ENCODE results near the gene ANKRD33B. TPM values are rescaled to one million over a fixed set of nuclear protein-coding genes. Genes with fewer than 3 reads are reported as not detected.

ANKRD33B gene
- total and polyA plus RNA-seq, 2 donors (not counting 1 experiment from before 2014, with no cell fraction given), result 7.7 to 7.8 TPM

DNA sequence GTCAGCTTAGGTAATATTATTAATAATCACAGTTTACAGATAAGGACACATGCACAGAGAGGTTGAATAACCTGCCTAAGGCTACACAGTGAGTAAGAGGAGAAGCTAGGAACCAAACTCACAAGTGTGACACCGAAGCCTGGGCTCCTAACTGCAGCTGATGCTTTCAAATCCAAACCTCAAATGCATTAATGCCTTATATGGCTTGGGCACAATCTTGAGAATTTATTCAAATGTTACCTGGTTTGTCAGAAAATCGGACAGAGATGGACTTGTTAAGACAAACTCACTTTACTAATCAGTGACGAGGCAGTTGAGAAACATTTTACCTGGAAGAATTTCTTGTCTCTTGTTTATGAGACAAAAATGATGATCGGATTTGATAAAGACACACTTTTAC is 142.5 kb downstream of the ANKRD33B start:
- Histone ChIP-seq H3K9ac (ENCODE audit: insufficient read depth, low read length) (no peak overlapping the region), H3K4me1 (ENCODE audit: control insufficient read depth, extremely low read depth, insufficient read depth, low read length) (peaks cover 29% of the 10 kb centered on the region), H3K36me3 (ENCODE audit: control insufficient read depth, insufficient read depth, low read length) (peaks cover 2% of the 10 kb centered on the region), H4K20me1 (ENCODE audit: control insufficient read depth, extremely low read depth, insufficient read depth, low read length) (no peaks in the 10 kb centered on the region), H3K9me3 (ENCODE audit: control insufficient read depth, insufficient read depth, low read depth, low read length) (no peaks in the 10 kb centered on the region), H3K79me2 (ENCODE audit: control insufficient read depth, insufficient read depth, low read length) (peaks cover 30% of the 10 kb centered on the region), H3K27me3 (ENCODE audit: control insufficient read depth, insufficient read depth, low read length) (no peaks in the 10 kb centered on the region), H3K4me2 (ENCODE audit: extremely low read depth, insufficient read depth, low read length) (no peak overlapping the region), H2AFZ (ENCODE audit: low read length) (no peak overlapping the region), H3K27ac (ENCODE audit: insufficient read depth, low read length) (no peak overlapping the region), H3K4me3 (replicated peaks in 1 of 4; ENCODE audit: control extremely low read depth in 1 of 4, insufficient read depth in 1 of 4, low read depth in 3 of 4, low read length in 4 of 4) (no peak overlapping the region)
- TF ChIP-seq EZH2 (IDR thresholded peaks at IDR 0.05; ENCODE audit: low read length, missing control alignments), result no peak
- TF ChIP-seq, protein P1, sequence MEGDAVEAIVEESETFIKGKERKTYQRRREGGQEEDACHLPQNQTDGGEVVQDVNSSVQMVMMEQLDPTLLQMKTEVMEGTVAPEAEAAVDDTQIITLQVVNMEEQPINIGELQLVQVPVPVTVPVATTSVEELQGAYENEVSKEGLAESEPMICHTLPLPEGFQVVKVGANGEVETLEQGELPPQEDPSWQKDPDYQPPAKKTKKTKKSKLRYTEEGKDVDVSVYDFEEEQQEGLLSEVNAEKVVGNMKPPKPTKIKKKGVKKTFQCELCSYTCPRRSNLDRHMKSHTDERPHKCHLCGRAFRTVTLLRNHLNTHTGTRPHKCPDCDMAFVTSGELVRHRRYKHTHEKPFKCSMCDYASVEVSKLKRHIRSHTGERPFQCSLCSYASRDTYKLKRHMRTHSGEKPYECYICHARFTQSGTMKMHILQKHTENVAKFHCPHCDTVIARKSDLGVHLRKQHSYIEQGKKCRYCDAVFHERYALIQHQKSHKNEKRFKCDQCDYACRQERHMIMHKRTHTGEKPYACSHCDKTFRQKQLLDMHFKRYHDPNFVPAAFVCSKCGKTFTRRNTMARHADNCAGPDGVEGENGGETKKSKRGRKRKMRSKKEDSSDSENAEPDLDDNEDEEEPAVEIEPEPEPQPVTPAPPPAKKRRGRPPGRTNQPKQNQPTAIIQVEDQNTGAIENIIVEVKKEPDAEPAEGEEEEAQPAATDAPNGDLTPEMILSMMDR (conservative IDR thresholded peaks at IDR 0.05 in 1 of 2, IDR thresholded peaks at IDR 0.05 in 1 of 2; ENCODE audit: low read depth in 1 of 2, low read length in 2 of 2), result no peak
- no peak for DNase-seq (ENCODE audit: low read depth in 2 of 2)

Other genes starting within 250 kb of the ANKRD33B start
- gene MARCHF6, start 210.4 kb upstream of the ANKRD33B start, total RNA-seq, result 48.0 and 67.9 TPM in 2 replicates
- gene MARCHF6, start 210.4 kb upstream of the ANKRD33B start, polyA plus RNA-seq, result 97.6 and 142 TPM in 2 replicates
- 0.17 and 0.26 TPM in 2 replicates for gene ROPN1L, start 122.2 kb upstream of the ANKRD33B start, total RNA-seq
- 0.26 and 0.50 TPM in 2 replicates for gene ROPN1L, start 122.2 kb upstream of the ANKRD33B start, polyA plus RNA-seq
- gene DAP, start 197.2 kb downstream of the ANKRD33B start, total RNA-seq, result 24.7 and 56.6 TPM in 2 replicates
- 158 and 197 TPM in 2 replicates for gene DAP, start 197.2 kb downstream of the ANKRD33B start, polyA plus RNA-seq

Data from fibroblast of lung (primary cell).